HepG2 (cell line): ENCODE data around the gene MUC21. TPM values are rescaled to one million over a fixed set of nuclear protein-coding genes. Genes with fewer than 3 reads are reported as not detected.

Source experiments
- ATAC-seq: fragments of 200-7000 bp; cut with Tn5 transposase; 3 replicates; pipeline ENCODE4 v1.9.1; 2020; ENCODE audit warnings: mild to moderate bottlenecking, moderate library complexity
- BruUV-seq: library from RNA; stranded (reverse); fragments of 400-500 nt; replicated peaks from 2 replicates; lab custom pipeline; 2021; lab: Mats Ljungman, UMichigan
- CTCF ChIA-PET: fragments of 300-600 bp; formaldehyde crosslinking; extraction: SDS; loops from one replicate; lab custom pipeline; 2021; ENCODE audit warnings: low total read pairs, inconsistent platforms, low intra/inter-chr PET ratio; lab: Yijun Ruan, JAX
- POLR2A ChIA-PET: fragments of 350-600 bp; sonication (Branson Sonifier 250); formaldehyde crosslinking; loops from one replicate; lab custom pipeline; 2020; ENCODE audit warnings: antibody characterized with exemption, inconsistent platforms; lab: Yijun Ruan, JAX
- DNase-seq: peaks from one replicate; pipeline ENCODE4 v3.0.0-alpha.2; 2015; ENCODE audit warnings: low spot score
- FAIRE-seq: peaks from 3 replicates; lab custom pipeline; 2011; peaks lifted over from hg19 to GRCh38; lab: Jason Lieb, UNC
- H2AFZ ChIP-seq: one replicate; pipeline ENCODE4 v1.6.1; 2011; ENCODE audit warnings: low read length, inconsistent platforms
- H3K27ac ChIP-seq: fragments of 300-600 bp; 3 replicates; pipeline ENCODE4 v1.8.0; 2011; ENCODE audit warnings: mixed run types, mild to moderate bottlenecking, mixed read lengths, low read length, inconsistent platforms; ENCODE audit not compliant: insufficient read depth; ENCODE audit errors: extremely low read length
- H3K27me3 ChIP-seq, 2 experiments: fragments of 200-600 bp in 1 of 2; 2 replicates in 1 of 2; 3 replicates in 1 of 2; pipeline versions ENCODE4 v1.6.0 to v1.8.0; 2011; ENCODE audit warnings: low read length in 2 of 2, mild to moderate bottlenecking in 2 of 2, moderate library complexity in 2 of 2, inconsistent platforms in 1 of 2; ENCODE audit not compliant: insufficient read depth in 2 of 2, control insufficient read depth in 1 of 2
- H3K36me3 ChIP-seq, 2 experiments: fragments of 200-600 bp in 1 of 2; replicated peaks in 1 of 2; 2 replicates in 1 of 2; 3 replicates in 1 of 2; pipeline versions ENCODE4 v1.5.1 to v1.8.0; 2011; ENCODE audit warnings: low read length in 2 of 2, inconsistent platforms in 1 of 2; ENCODE audit not compliant: insufficient read depth in 2 of 2, control insufficient read depth in 1 of 2
- H3K4me1 ChIP-seq: 2 replicates; pipeline ENCODE4 v1.5.1; 2012; ENCODE audit warnings: low read length, inconsistent platforms; ENCODE audit not compliant: insufficient read depth
- H3K4me2 ChIP-seq: 2 replicates; pipeline ENCODE4 v1.6.0; 2011; ENCODE audit warnings: low read depth, low read length, inconsistent platforms
- H3K4me3 ChIP-seq, 3 experiments: fragments of 200-600 bp in 1 of 3; sonication (generic), shearing (Covaris generic) in 1 of 3; replicated peaks in 1 of 3; 2 replicates each; pipeline ENCODE4 v1.5.1; 2011 to 2016; ENCODE audit warnings: low read length in 3 of 3, inconsistent platforms in 2 of 3, low read depth in 2 of 3, mild to moderate bottlenecking in 2 of 3, control low read depth in 1 of 3, mixed read lengths in 1 of 3; ENCODE audit not compliant: insufficient read depth in 1 of 3
- H3K79me2 ChIP-seq: one replicate; pipeline ENCODE4 v1.6.1; 2011; ENCODE audit warnings: low read length, inconsistent platforms; ENCODE audit not compliant: insufficient read depth
- H3K9ac ChIP-seq: 2 replicates; pipeline ENCODE4 v1.6.0; 2011; ENCODE audit warnings: mild to moderate bottlenecking, low read depth, low read length, inconsistent platforms; ENCODE audit not compliant: insufficient read depth
- H3K9me3 ChIP-seq: 2 replicates; pipeline ENCODE4 v1.5.1; 2012; ENCODE audit warnings: mild to moderate bottlenecking, low read length
- H4K20me1 ChIP-seq: 2 replicates; pipeline ENCODE4 v1.6.0; 2011; ENCODE audit warnings: inconsistent platforms, mild to moderate bottlenecking, low read length, moderate library complexity; ENCODE audit not compliant: insufficient read depth
- MED8 ChIP-seq: sonication (generic); formaldehyde crosslinking; IDR thresholded peaks from 2 replicates; pipeline ENCODE4 v1.8.1; 2023; ENCODE audit warnings: mild to moderate bottlenecking, missing genetic modification reagents; ENCODE audit not compliant: insufficient replicate concordance
- NBN ChIP-seq: fragments of 450-650 bp; conservative IDR thresholded peaks from 2 replicates; pipeline ENCODE4 v1.6.1; 2017
- TP53 ChIP-seq: sonication (generic); formaldehyde crosslinking; conservative IDR thresholded peaks from 2 replicates; pipeline ENCODE4 v1.4.0; 2020; ENCODE audit warnings: missing genetic modification reagents
- ZNF484 ChIP-seq: sonication (generic); formaldehyde crosslinking; IDR thresholded peaks from 2 replicates; pipeline ENCODE4 v1.5.1; 2020; ENCODE audit warnings: mild to moderate bottlenecking, low read depth, missing genetic modification reagents, borderline replicate concordance
- WGBS: methylation state at CpG from one replicate; pipeline ENCODE4 v1.1.6; 2017; ENCODE audit warnings: low lambda C conversion rate; 5-methylcytosine and 5-hydroxymethylcytosine counted together
- in situ Hi-C: cut with HindIII; loops from 2 replicates; pipeline ENCODE4 v1.10.0; 2017; ENCODE audit warnings: low pct_unique_long_range_greater_than_20kb; ENCODE audit not compliant: extremely low pct_ligation_motif_present
- intact Hi-C: fragments of 100-400 bp; cut with micrococcal nuclease; formaldehyde crosslinking; loops from one replicate; pipeline ENCODE4 v1.10.0; 2022; ENCODE audit not compliant: unreplicated experiment
- polyA plus RNA-seq, 8 experiments: library from polyadenylated mRNA; depleted of rRNA in 3 of 8; stranded (reverse) in 7 of 8; unstranded in 1 of 8; fragments of >200 nt; fragmentation: Illumina TruSeq in 4 of 8; extraction: Trizol in 4 of 8; gene quantifications; 2 replicates each; pipeline versions ENCODE4 v1.2.1 to v1.2.3, GENCODE V29; 2011 to 2016; ENCODE audit warnings: low read depth in 4 of 8, missing spikeins in 1 of 8, mixed read lengths in 1 of 8; ENCODE audit not compliant: insufficient read depth in 1 of 8
- total RNA-seq, 5 experiments: library from RNA; depleted of rRNA; stranded (reverse); fragments of >200 nt; fragmentation: Illumina TruSeq; extraction: Trizol; gene quantifications; 2 replicates each; pipeline ENCODE4 v1.2.3, GENCODE V29; 2016; ENCODE audit warnings: low read depth in 1 of 5
- TF ChIP-seq, protein P1 (sequence below): sonication (generic); formaldehyde crosslinking; IDR thresholded peaks from 2 replicates; pipeline ENCODE4 v1.4.0; 2020; ENCODE audit warnings: missing genetic modification reagents
- TF ChIP-seq, protein P2 (sequence below): sonication (generic); formaldehyde crosslinking; IDR thresholded peaks from 2 replicates; pipeline ENCODE4 v1.5.0; 2020; ENCODE audit warnings: mild to moderate bottlenecking, missing genetic modification reagents, borderline replicate concordance

Gene MUC21
- total and polyA plus RNA-seq, 2 of the 13 experiments (the other 11 are each of a cell fraction or from before 2014, with no cell fraction given) = not detected

DNA sequence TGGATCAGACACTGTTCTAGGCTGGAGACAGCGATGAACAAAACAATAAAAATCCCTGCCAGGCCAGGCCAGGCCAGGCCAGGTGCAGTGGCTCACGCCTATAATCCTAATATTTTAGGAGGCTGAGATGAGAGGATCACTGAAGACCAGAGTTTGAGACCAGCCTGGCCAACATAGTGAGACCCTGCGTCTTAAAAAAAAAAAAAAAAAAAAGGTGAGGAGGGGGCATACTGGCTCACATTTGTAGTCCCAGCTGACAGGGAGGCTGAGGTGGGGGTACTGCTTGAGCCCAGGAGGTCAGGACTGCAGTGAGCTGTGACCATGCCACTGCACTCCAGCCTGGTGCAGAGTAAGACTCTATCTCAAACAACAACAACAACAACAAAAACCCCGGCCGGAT lies 38.2 kb upstream of the MUC21 start (continued):
- no peak for TF ChIP-seq MED8 (CRISPR knock-in tag)
- TF ChIP-seq ZNF484 (CRISPR knock-in tag) = no peak
- TF ChIP-seq NBN = no peak
- TF ChIP-seq, protein P1, sequence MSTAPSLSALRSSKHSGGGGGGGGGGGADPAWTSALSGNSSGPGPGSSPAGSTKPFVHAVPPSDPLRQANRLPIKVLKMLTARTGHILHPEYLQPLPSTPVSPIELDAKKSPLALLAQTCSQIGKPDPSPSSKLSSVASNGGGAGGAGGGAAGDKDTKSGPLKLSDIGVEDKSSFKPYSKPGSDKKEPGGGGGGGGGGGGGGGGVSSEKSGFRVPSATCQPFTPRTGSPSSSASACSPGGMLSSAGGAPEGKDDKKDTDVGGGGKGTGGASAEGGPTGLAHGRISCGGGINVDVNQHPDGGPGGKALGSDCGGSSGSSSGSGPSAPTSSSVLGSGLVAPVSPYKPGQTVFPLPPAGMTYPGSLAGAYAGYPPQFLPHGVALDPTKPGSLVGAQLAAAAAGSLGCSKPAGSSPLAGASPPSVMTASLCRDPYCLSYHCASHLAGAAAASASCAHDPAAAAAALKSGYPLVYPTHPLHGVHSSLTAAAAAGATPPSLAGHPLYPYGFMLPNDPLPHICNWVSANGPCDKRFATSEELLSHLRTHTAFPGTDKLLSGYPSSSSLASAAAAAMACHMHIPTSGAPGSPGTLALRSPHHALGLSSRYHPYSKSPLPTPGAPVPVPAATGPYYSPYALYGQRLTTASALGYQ (CRISPR knock-in tag) = no peak

DNA sequence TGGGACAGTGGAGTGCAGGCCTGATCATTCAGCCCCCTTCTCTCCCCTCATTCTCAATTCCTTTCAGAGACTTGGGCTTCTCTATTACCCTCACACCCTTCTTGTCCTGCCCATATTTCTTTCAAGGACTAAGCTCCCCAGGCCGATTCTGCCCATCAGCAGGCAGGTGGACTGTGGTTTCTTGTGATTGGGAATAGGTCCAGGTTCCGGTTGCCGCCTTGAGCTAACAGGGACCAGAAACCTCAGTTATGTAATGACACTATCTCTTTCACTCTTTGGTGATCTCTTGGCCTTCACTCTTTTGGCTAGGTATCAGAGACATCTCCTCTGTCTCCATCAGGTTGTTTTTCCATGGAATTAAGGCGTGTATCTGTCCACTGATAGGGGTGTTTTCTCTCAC lies 36.3 kb upstream of the MUC21 start:
- intact Hi-C loops = no loop called here
- ATAC-seq (no peak), FAIRE-seq (no peak), DNase-seq (no peak)
- peaks cover 0 to 18% of the 10 kb centered on the region in 2 experiments; a peak in 3 of 5 replicates for H3K27me3 ChIP-seq
- 4% methylated on average over 4 of the region's 4 CpGs for WGBS
- peaks cover 8% of the 10 kb centered on the region; the same call in 1 of the 2 replicates for H3K4me1 ChIP-seq
- no TSS peak for BruUV-seq
- TF ChIP-seq TP53 (CRISPR knock-in tag) = no peak
- TF ChIP-seq, protein P2, sequence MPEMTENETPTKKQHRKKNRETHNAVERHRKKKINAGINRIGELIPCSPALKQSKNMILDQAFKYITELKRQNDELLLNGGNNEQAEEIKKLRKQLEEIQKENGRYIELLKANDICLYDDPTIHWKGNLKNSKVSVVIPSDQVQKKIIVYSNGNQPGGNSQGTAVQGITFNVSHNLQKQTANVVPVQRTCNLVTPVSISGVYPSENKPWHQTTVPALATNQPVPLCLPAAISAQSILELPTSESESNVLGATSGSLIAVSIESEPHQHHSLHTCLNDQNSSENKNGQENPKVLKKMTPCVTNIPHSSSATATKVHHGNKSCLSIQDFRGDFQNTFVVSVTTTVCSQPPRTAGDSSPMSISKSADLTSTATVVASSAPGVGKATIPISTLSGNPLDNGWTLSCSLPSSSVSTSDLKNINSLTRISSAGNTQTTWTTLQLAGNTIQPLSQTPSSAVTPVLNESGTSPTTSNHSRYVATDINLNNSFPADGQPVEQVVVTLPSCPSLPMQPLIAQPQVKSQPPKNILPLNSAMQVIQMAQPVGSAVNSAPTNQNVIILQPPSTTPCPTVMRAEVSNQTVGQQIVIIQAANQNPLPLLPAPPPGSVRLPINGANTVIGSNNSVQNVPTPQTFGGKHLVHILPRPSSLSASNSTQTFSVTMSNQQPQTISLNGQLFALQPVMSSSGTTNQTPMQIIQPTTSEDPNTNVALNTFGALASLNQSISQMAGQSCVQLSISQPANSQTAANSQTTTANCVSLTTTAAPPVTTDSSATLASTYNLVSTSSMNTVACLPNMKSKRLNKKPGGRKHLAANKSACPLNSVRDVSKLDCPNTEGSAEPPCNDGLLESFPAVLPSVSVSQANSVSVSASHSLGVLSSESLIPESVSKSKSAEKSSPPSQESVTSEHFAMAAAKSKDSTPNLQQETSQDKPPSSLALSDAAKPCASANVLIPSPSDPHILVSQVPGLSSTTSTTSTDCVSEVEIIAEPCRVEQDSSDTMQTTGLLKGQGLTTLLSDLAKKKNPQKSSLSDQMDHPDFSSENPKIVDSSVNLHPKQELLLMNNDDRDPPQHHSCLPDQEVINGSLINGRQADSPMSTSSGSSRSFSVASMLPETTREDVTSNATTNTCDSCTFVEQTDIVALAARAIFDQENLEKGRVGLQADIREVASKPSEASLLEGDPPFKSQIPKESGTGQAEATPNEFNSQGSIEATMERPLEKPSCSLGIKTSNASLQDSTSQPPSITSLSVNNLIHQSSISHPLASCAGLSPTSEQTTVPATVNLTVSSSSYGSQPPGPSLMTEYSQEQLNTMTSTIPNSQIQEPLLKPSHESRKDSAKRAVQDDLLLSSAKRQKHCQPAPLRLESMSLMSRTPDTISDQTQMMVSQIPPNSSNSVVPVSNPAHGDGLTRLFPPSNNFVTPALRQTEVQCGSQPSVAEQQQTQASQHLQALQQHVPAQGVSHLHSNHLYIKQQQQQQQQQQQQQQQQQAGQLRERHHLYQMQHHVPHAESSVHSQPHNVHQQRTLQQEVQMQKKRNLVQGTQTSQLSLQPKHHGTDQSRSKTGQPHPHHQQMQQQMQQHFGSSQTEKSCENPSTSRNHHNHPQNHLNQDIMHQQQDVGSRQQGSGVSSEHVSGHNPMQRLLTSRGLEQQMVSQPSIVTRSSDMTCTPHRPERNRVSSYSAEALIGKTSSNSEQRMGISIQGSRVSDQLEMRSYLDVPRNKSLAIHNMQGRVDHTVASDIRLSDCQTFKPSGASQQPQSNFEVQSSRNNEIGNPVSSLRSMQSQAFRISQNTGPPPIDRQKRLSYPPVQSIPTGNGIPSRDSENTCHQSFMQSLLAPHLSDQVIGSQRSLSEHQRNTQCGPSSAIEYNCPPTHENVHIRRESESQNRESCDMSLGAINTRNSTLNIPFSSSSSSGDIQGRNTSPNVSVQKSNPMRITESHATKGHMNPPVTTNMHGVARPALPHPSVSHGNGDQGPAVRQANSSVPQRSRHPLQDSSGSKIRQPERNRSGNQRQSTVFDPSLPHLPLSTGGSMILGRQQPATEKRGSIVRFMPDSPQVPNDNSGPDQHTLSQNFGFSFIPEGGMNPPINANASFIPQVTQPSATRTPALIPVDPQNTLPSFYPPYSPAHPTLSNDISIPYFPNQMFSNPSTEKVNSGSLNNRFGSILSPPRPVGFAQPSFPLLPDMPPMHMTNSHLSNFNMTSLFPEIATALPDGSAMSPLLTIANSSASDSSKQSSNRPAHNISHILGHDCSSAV (CRISPR knock-in tag) = no peak
- in situ Hi-C loops = no loop called here
- H4K20me1 ChIP-seq = no peaks in the 10 kb centered on the region
- H3K4me2 ChIP-seq = no peak overlapping the region
- H3K9me3 ChIP-seq = no peaks in the 10 kb centered on the region
- H3K36me3 ChIP-seq = no peaks in the 10 kb centered on the region
- CTCF ChIA-PET = no interaction called here
- no peak overlapping the region for H2AFZ ChIP-seq
- POLR2A ChIA-PET = no interaction called here
- no peak overlapping the region for H3K4me3 ChIP-seq
- H3K9ac ChIP-seq = no peak overlapping the region
- H3K79me2 ChIP-seq = no peaks in the 10 kb centered on the region
- no peak overlapping the region for H3K27ac ChIP-seq
